ENCODE measurements around the gene DECR2.

DECR2 gene

GRCh38 chr16:392450-393030 is 9.1 kb upstream of the DECR2 start:
- H3K9me3 ChIP-seq (ENCODE audit: control insufficient read depth, low read length), result no peaks in the 10 kb centered on the region
- no peak for TF ChIP-seq CTCF (IDR thresholded peaks at IDR 0.05)

GRCh38 chr16:396199-396598 is 5.5 kb upstream of the DECR2 start:
- H3K9ac ChIP-seq, result no peak overlapping the region
- H3K9me3 ChIP-seq (ENCODE audit: control insufficient read depth, low read length), result no peaks in the 10 kb centered on the region
- TF ChIP-seq CTCF (IDR thresholded peaks at IDR 0.05), result no peak
- H3K4me3 ChIP-seq (ENCODE audit: low read depth, low read length), result peak overlapping the region; percentile 35
- H3K36me3 ChIP-seq (ENCODE audit: control insufficient read depth, insufficient read depth, low read length), result no peaks in the 10 kb centered on the region
- peak overlapping the region; percentile 90 for H3K27ac ChIP-seq
- H3K27me3 ChIP-seq (ENCODE audit: control insufficient read depth, insufficient read depth, low read length), result no peaks in the 10 kb centered on the region
- H3K4me2 ChIP-seq (ENCODE audit: low read length), result peak overlapping the region; percentile 75
- peaks cover 10% of the 10 kb centered on the region for H3K4me1 ChIP-seq
- peak overlapping the region; percentile 96 for H2AFZ ChIP-seq
- H3K79me2 ChIP-seq, result peaks cover 2% of the 10 kb centered on the region

More at GRCh38 chr16:392450-393030, 9.1 kb upstream of the DECR2 start:
- H3K4me3 ChIP-seq (ENCODE audit: low read depth, low read length), result no peak overlapping the region
- H3K27me3 ChIP-seq (ENCODE audit: control insufficient read depth, insufficient read depth, low read length), result no peaks in the 10 kb centered on the region
- peaks cover 7% of the 10 kb centered on the region for H3K4me1 ChIP-seq
- H3K4me2 ChIP-seq (ENCODE audit: low read length), result no peak overlapping the region
- no peaks in the 10 kb centered on the region for H3K36me3 ChIP-seq (ENCODE audit: control insufficient read depth, insufficient read depth, low read length)
- no peaks in the 10 kb centered on the region for H3K79me2 ChIP-seq
- H3K9ac ChIP-seq, result no peak overlapping the region
- no peak overlapping the region for H2AFZ ChIP-seq
- H3K27ac ChIP-seq, result no peak overlapping the region

- Histone ChIP-seq H3K9me3 (ENCODE audit: control insufficient read depth, low read length) (no peaks in the 10 kb centered on the region), H3K9ac (no peak overlapping the region), H3K36me3 (ENCODE audit: control insufficient read depth, insufficient read depth, low read length) (no peaks in the 10 kb centered on the region), H3K79me2 (peaks cover 2% of the 10 kb centered on the region), H2AFZ (peak overlapping the region; percentile 96), H3K4me1 (peaks cover 10% of the 10 kb centered on the region), H3K4me3 (ENCODE audit: low read depth, low read length) (peak overlapping the region; percentile 35), H3K4me2 (ENCODE audit: low read length) (peak overlapping the region; percentile 75), H3K27ac (peak overlapping the region; percentile 90), H3K27me3 (ENCODE audit: control insufficient read depth, insufficient read depth, low read length) (no peaks in the 10 kb centered on the region)
- TF ChIP-seq CTCF (IDR thresholded peaks at IDR 0.05), result no peak
Observed at GRCh38 chr16:396605-397004, 5.1 kb upstream of the DECR2 start.

- Histone ChIP-seq H3K36me3 (ENCODE audit: control insufficient read depth, insufficient read depth, low read length) (no peaks in the 10 kb centered on the region), H3K9me3 (ENCODE audit: control insufficient read depth, low read length) (no peaks in the 10 kb centered on the region), H3K27me3 (ENCODE audit: control insufficient read depth, insufficient read depth, low read length) (no peaks in the 10 kb centered on the region), H2AFZ (peak within 1 kb of the TSS; percentile 96), H3K4me2 (ENCODE audit: low read length) (peak within 1 kb of the TSS; percentile 75), H3K4me1 (peaks cover 10% of the 10 kb centered on the region), H3K79me2 (peaks cover 2% of the 10 kb centered on the region), H3K9ac (no peak within 1 kb of the TSS), H3K4me3 (ENCODE audit: low read depth, low read length) (peak within 1 kb of the TSS; percentile 35), H3K27ac (peak within 1 kb of the TSS; percentile 90)
- TF ChIP-seq CTCF (IDR thresholded peaks at IDR 0.05), result no peak
Observed at GRCh38 chr16:397135-397661, 4.5 kb upstream of the DECR2 start, which contains the start of gene NME4. Gene NME4 (plus strand): TSS chr16:397199. CDS start chr16:397223, 24 bp downstream.
